GM12864 (cell line): Measurements from ENCODE around the gene LSAMP.

Source experiments
- DNase-seq: peaks from one replicate; pipeline ENCODE4 v3.0.0-alpha.2; 2011; ENCODE audit warnings: low read depth
- H3K4me3 ChIP-seq: 2 replicates; pipeline ENCODE4 v1.5.1; 2011; ENCODE audit warnings: mild to moderate bottlenecking, low read depth, low read length, control low read depth
- CTCF ChIP-seq: IDR thresholded peaks from 2 replicates; pipeline ENCODE4 v1.5.1; 2011; ENCODE audit warnings: low read depth, mild to moderate bottlenecking, moderate library complexity, low read length, control low read depth, inconsistent platforms; ENCODE audit errors: missing control alignments

The LSAMP gene

GRCh38 chr3:116057400-116058006 is 387.8 kb downstream of the LSAMP start:
- H3K4me3 ChIP-seq: no peak overlapping the region
- DNase-seq: no peak
- TF ChIP-seq CTCF: no peak

GRCh38 chr3:116056280-116056679 is 389.0 kb downstream of the LSAMP start:
- DNase-seq: no peak
- no peak overlapping the region for H3K4me3 ChIP-seq
- TF ChIP-seq CTCF: no peak

- no peak overlapping the region for H3K4me3 ChIP-seq
- no peak for DNase-seq
- TF ChIP-seq CTCF: no peak
Measured at GRCh38 chr3:116053017-116053416, 392.3 kb downstream of the LSAMP start.

- DNase-seq: no peak
- no peak overlapping the region for H3K4me3 ChIP-seq
- TF ChIP-seq CTCF: no peak
Measured at GRCh38 chr3:116052602-116053001, 392.7 kb downstream of the LSAMP start.

GRCh38 chr3:116051586-116051985 is 393.7 kb downstream of the LSAMP start:
- H3K4me3 ChIP-seq: no peak overlapping the region
- no peak for DNase-seq
- TF ChIP-seq CTCF: no peak

- no peak for TF ChIP-seq CTCF
- no peak overlapping the region; the same call in 1 of the 2 replicates for H3K4me3 ChIP-seq
- no peak for DNase-seq
Measured at GRCh38 chr3:116051040-116051439, 394.2 kb downstream of the LSAMP start.

- no peak for TF ChIP-seq CTCF
- no peak for DNase-seq
- no peak overlapping the region; the same call in 1 of the 2 replicates for H3K4me3 ChIP-seq
Measured at GRCh38 chr3:116050311-116050915, 394.9 kb downstream of the LSAMP start.
